Fibroblast of lung (primary cell): Measurements from ENCODE around the gene CREBL2. TPM values are rescaled to one million over a fixed set of nuclear protein-coding genes. Genes with fewer than 3 reads are reported as not detected.
A peak's percentile ranks its signal among the peaks of the same experiment; 100 is the strongest.
"Not testable (repeated sequence)": the region's sequence is repeated elsewhere in the genome, so short reads cannot be mapped to it uniquely, and the experiment has no call there.

ENCODE experiments used
- DNase-seq, 2 donors: peaks; one replicate each; pipeline versions ENCODE4 v3.0.0 to v3.0.0-alpha.2; 2010; ENCODE audit warnings: low read depth in 2 of 2
- H2AFZ ChIP-seq: 2 replicates; pipeline ENCODE4 v1.5.1; 2012; ENCODE audit warnings: low read length, control low read depth, inconsistent platforms
- H3K27ac ChIP-seq: 2 replicates; pipeline ENCODE4 v1.5.1; 2011; ENCODE audit warnings: low read length, control low read depth; ENCODE audit not compliant: insufficient read depth
- H3K27me3 ChIP-seq: 2 replicates; pipeline ENCODE4 v1.5.1; 2011; ENCODE audit warnings: mild to moderate bottlenecking, low read length; ENCODE audit not compliant: control insufficient read depth, insufficient read depth
- H3K36me3 ChIP-seq: 2 replicates; pipeline ENCODE4 v1.5.1; 2011; ENCODE audit warnings: low read length; ENCODE audit not compliant: control insufficient read depth, insufficient read depth
- H3K4me1 ChIP-seq: 2 replicates; pipeline ENCODE4 v1.5.1; 2011; ENCODE audit warnings: low read length; ENCODE audit not compliant: control insufficient read depth, insufficient read depth; ENCODE audit errors: extremely low read depth
- H3K4me2 ChIP-seq: 2 replicates; pipeline ENCODE4 v1.5.1; 2011; ENCODE audit warnings: low read length, control low read depth; ENCODE audit not compliant: insufficient read depth; ENCODE audit errors: extremely low read depth
- H3K4me3 ChIP-seq, 4 experiments: fragments of 200-600 bp in 1 of 4; sonication (generic) in 1 of 4; replicated peaks in 1 of 4; 2 replicates each; pipeline ENCODE4 v1.5.1; 2011 to 2016; ENCODE audit warnings: low read length in 4 of 4, low read depth in 3 of 4, mild to moderate bottlenecking in 3 of 4, control low read depth in 2 of 4, inconsistent platforms in 1 of 4, mixed read lengths in 1 of 4; ENCODE audit not compliant: insufficient read depth in 1 of 4; ENCODE audit errors: control extremely low read depth in 1 of 4
- H3K79me2 ChIP-seq: 2 replicates; pipeline ENCODE4 v1.5.1; 2012; ENCODE audit warnings: mild to moderate bottlenecking, low read length, inconsistent platforms; ENCODE audit not compliant: control insufficient read depth, insufficient read depth
- H3K9ac ChIP-seq: 2 replicates; pipeline ENCODE4 v1.5.1; 2011; ENCODE audit warnings: mild to moderate bottlenecking, low read length, control low read depth; ENCODE audit not compliant: insufficient read depth
- H3K9me3 ChIP-seq: 2 replicates; pipeline ENCODE4 v1.5.1; 2012; ENCODE audit warnings: low read depth, low read length; ENCODE audit not compliant: control insufficient read depth, insufficient read depth
- H4K20me1 ChIP-seq: 2 replicates; pipeline ENCODE4 v1.5.1; 2011; ENCODE audit warnings: low read length; ENCODE audit not compliant: control insufficient read depth, insufficient read depth; ENCODE audit errors: extremely low read depth
- CTCF ChIP-seq, 2 donors: IDR thresholded peaks in 1 of 2; conservative IDR thresholded peaks in 1 of 2; 1 replicate in 1 of 2; 2 replicates in 1 of 2; pipeline ENCODE4 v1.5.1; 2011 to 2012; ENCODE audit warnings: low read length in 2 of 2, control low read depth in 1 of 2, inconsistent platforms in 1 of 2, low read depth in 1 of 2, mild to moderate bottlenecking in 1 of 2
- EZH2 ChIP-seq: IDR thresholded peaks from 2 replicates; pipeline ENCODE4 v1.5.1; 2012; ENCODE audit warnings: low read length, control low read depth, mild to moderate bottlenecking; ENCODE audit errors: missing control alignments
- polyA plus RNA-seq, 2 donors: library from polyadenylated mRNA; depleted of rRNA in 1 of 2; stranded (reverse) in 1 of 2; unstranded in 1 of 2; fragments of >200 nt; gene quantifications; 2 replicates each; pipeline ENCODE4 v1.2.1, GENCODE V29; 2011 to 2012; ENCODE audit warnings: missing spikeins in 1 of 2
- total RNA-seq: library from RNA; depleted of rRNA; stranded (reverse); fragments of >200 nt; gene quantifications from 2 replicates; pipeline ENCODE4 v1.2.1, GENCODE V29; 2014

The CREBL2 gene
- total and polyA plus RNA-seq, 2 donors (not counting 1 experiment from before 2014, with no cell fraction given) = 35.9 to 59.5 TPM

- Histone ChIP-seq H3K9ac (no peak overlapping the region), H3K4me2 (peak overlapping the region; percentile 69), H3K79me2 (peaks cover 4% of the 10 kb centered on the region), H3K27me3 (no peaks in the 10 kb centered on the region), H3K4me3 (peak overlapping the region; percentile 4 to 88 (median 18)), H3K9me3 (no peaks in the 10 kb centered on the region), H3K36me3 (no peaks in the 10 kb centered on the region), H3K27ac (no peak overlapping the region), H2AFZ (no peak overlapping the region), H3K4me1 (peaks cover 2% of the 10 kb centered on the region), H4K20me1 (no peaks in the 10 kb centered on the region)
- no peak for DNase-seq
- TF ChIP-seq EZH2 (no peak), CTCF (conservative IDR thresholded peaks at IDR 0.05 in 1 of 2, IDR thresholded peaks at IDR 0.05 in 1 of 2; ENCODE audit: low read depth in 1 of 2, low read length in 2 of 2) (no peak)
These were observed 1.7 kb downstream of the CREBL2 start for GRCh38 chr12:12613344-12613743.

GRCh38 chr12:12614342-12614741, 2.7 kb downstream of the CREBL2 start:
- H3K9ac ChIP-seq = no peak overlapping the region
- TF ChIP-seq EZH2 (no peak), CTCF (conservative IDR thresholded peaks at IDR 0.05 in 1 of 2, IDR thresholded peaks at IDR 0.05 in 1 of 2; ENCODE audit: low read depth in 1 of 2, low read length in 2 of 2) (no peak)
- peaks cover 2% of the 10 kb centered on the region for H3K4me1 ChIP-seq
- H3K4me2 ChIP-seq = no peak overlapping the region
- H2AFZ ChIP-seq = no peak overlapping the region
- H3K27me3 ChIP-seq = no peaks in the 10 kb centered on the region
- no peak for DNase-seq
- no peaks in the 10 kb centered on the region for H3K36me3 ChIP-seq
- no peaks in the 10 kb centered on the region for H3K9me3 ChIP-seq
- H3K79me2 ChIP-seq = peaks cover 4% of the 10 kb centered on the region
- no peaks in the 10 kb centered on the region for H4K20me1 ChIP-seq
- H3K27ac ChIP-seq = no peak overlapping the region
- H3K4me3 ChIP-seq = no peak overlapping the region

- Histone ChIP-seq H3K9ac (no peak overlapping the region), H3K27ac (no peak overlapping the region), H3K36me3 (peaks cover 2% of the 10 kb centered on the region), H4K20me1 (no peaks in the 10 kb centered on the region), H3K9me3 (no peaks in the 10 kb centered on the region), H2AFZ (no peak overlapping the region), H3K4me1 (peaks cover 2% of the 10 kb centered on the region), H3K4me2 (peak overlapping the region; percentile 52), H3K27me3 (no peaks in the 10 kb centered on the region), H3K79me2 (peaks cover 4% of the 10 kb centered on the region), H3K4me3 (no peak overlapping the region)
- TF ChIP-seq EZH2 (no peak), CTCF (conservative IDR thresholded peaks at IDR 0.05 in 1 of 2, IDR thresholded peaks at IDR 0.05 in 1 of 2; ENCODE audit: low read depth in 1 of 2, low read length in 2 of 2) (no peak)
- DNase-seq = peak; percentile 1 to 18
These were observed 5.0 kb downstream of the CREBL2 start for GRCh38 chr12:12616512-12617310.

GRCh38 chr12:12618064-12618463, 6.4 kb downstream of the CREBL2 start:
- not testable (repeated sequence) for H3K4me1 ChIP-seq, H3K36me3 ChIP-seq, H3K27me3 ChIP-seq, H4K20me1 ChIP-seq, H3K9ac ChIP-seq, H3K9me3 ChIP-seq, DNase-seq, H3K79me2 ChIP-seq, H2AFZ ChIP-seq, H3K4me2 ChIP-seq, H3K4me3 ChIP-seq, H3K27ac ChIP-seq
